Caki2 (cell line): Measurements from ENCODE around the gene PGLYRP1. TPM values are rescaled to one million over a fixed set of nuclear protein-coding genes. Genes with fewer than 3 reads are reported as not detected.
A peak's percentile ranks its signal among the peaks of the same experiment; 100 is the strongest.

ENCODE experiments used
- DNase-seq: peaks from one replicate; pipeline ENCODE4 v3.0.0-alpha.2; 2015; ENCODE audit warnings: low read depth
- in situ Hi-C: cut with HindIII; loops from 2 replicates; pipeline ENCODE4 v1.10.0; 2016; ENCODE audit warnings: low sequenced_read_pairs, low pct_unique_long_range_greater_than_20kb, mixed read lengths
- total RNA-seq: library from RNA; depleted of rRNA; stranded (reverse); fragments of >200 nt; shearing (Covaris generic); gene quantifications from 2 replicates; pipeline ENCODE4 v1.2.3, GENCODE V29; 2014; ENCODE audit warnings: low replicate concordance

PGLYRP1 gene
- total RNA-seq, 1 experiment from 2014 or later: not detected

DNA sequence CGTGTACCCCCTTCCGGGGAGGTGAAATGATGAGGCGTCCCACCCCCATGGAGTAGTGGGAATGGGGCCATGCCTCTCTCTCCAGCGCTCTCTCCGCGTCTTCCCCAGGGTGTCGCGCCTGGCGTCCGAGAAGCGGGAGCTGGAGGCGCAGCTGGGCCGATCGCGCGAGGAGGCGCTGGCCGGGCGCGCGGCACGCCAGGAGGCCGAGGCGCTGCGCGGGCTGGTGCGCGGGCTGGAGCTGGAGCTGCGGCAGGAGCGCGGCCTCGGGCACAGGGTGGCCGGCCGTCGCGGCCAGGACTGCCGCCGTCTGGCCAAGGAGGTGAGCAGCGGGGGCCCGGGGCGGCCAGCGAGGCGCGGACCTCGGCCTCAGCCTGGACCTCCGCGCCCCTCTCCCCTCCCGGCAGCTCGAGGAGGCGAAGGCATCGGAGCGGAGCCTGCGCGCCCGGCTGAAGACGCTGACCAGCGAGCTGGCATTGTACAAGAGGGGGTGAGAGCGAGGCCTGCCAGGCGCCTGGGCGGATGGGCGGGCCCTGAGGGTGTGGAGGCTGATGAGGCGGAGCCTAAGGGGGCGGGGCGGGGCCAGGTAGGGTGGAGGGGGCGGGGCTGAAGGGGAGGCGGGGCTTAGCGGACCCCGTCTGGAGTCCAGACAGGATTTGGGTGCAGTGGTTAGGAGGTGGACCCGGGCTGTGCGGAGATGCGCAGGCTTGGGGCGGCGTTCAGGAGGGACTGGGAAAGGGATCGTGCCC lies 7.7 kb downstream of the PGLYRP1 start:
- in situ Hi-C loops: no loop called here

DNA sequence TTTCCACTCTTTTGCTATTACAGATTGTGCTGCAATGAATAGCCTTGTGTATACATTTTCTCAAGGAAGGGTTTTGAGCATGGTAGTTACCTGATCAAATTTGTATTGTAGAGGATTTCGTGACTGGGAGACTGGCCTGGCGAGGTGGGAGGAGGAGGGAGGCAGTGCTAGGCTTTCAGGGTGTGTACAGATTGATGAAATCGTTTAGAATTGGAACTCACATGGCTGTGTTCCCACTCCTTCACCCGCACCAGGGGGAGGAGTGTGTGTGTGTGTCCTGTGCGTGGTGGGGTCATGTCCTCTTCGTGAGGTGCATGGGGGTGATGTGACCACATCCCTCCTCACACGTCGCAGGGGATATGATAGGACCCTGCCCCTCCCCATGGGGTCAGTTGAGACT lies 8.3 kb downstream of the PGLYRP1 start:
- in situ Hi-C loops: no loop called here

More for the DNA sequence above, 7.7 kb downstream of the PGLYRP1 start:
- peak; percentile 89 for DNase-seq

GRCh38 chr19:46009530-46010510 lies 13.0 kb downstream of the PGLYRP1 start:
- peak; percentile 67 for DNase-seq
- in situ Hi-C loops: no loop called here

More for the DNA sequence above, 8.3 kb downstream of the PGLYRP1 start:
- DNase-seq: no peak

- in situ Hi-C loops: no loop called here
- no peak for DNase-seq
Observed at GRCh38 chr19:46006411-46006810, 16.4 kb downstream of the PGLYRP1 start.

DNA sequence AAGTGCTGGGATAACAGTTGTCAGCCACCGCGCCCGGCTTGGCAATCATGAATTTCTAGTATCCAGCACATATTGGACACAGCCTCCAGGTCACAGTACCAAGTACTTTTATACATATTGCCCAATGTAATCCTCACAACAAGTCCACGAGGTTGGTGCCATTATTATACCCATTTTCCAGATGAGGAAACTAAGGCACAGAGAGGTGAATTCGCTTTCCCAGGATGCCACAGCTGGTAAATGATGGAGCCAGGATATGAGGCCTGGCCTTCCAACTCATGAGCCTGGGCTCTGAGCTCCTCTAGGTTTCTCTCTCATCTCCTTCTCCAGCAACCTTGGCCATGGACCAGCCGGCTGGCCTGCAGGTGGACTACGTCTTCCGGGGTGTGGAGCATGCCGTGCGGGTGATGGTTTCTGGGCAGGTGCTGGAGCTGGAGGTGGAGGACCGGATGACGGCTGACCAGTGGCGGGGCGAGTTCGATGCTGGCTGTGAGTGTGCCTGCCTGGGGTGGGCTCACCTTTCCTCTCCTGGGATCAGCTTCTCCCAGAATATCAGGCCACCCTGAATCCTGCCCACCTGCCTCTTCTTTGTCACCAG lies 20.1 kb downstream of the PGLYRP1 start:
- in situ Hi-C loops: no loop called here

DNA sequence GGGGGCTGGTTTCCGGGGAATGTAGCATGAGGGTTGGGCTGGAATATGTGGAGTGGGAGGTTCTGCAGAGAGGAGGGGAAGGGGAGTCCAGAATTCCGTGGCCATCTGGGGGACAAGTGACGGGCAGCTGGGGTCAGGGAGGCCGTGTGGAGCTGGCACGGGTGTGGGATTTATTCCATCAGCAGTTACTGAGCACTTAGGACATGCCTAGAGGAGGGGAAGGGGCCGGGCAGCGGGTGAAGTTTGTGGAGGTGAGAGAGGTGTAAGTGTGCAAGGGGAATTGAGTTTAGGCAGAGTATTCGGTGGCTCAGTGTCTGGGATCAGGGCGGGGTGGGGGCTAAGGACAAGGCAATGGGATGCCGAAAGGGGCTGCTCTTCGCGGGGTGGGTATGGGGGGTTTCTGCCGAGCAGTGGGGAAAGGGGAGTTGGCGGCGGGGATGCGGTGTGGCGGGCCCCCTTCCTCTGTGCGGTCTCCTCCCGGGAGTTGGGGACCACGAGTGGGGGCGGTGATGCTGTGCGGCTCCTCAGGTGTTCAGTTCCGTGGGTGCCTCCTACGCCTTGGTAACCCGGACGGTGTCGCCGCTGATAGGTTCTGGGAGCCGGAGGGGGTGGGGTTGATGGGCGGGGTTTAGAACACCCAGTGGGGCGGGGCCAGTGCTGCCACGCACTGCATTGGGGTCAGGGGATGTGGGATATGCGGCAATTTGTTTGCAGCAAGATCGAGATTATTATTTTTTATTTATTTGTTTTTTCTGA lies 22.2 kb downstream of the PGLYRP1 start:
- no peak for DNase-seq
- in situ Hi-C loops: no loop called here

More for the DNA sequence above, 20.1 kb downstream of the PGLYRP1 start:
- no peak for DNase-seq

DNA sequence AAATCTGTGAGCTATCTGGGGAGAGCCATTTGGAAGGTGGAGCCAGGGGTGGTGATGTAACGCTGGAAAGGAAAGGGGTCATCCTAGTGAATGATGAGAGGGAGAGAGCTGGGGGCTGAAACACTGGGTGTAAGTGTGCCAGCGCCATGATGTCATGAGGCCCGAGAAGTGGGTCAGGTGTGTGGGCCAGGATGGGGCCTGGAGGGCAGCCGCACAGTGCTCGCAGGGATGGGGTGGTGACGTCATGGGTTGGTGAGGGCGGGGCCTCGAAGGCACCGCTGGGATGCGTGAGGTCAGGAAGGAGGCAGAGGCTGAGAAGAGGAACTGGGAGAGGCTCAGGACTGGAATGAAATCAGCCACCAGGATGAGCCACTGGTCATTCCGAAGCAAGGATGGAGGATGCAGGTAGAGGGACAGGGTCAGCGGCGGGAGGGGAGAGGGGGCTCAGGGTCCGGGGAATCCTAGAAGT lies 23.2 kb downstream of the PGLYRP1 start:
- in situ Hi-C loops: no loop called here
- DNase-seq: no peak

DNA sequence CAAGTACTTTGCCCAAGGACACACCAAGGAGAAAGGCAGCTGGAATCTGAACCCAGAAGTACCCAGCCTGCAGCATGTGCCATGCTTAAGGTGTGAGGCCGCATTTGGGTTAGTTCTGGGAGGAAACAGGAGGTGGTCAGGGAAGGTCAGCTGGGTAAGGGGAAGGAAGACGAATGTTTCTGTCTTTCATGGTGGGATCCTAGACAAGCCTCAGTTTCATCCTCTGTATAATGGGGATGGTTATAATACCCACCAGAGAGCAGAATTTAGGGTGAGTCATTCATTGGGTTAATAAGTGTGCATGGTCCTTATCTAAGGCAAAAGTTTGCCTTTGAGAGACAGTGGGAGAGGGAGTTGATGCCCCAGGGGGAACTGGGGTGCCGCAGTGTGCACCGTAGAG lies 24.0 kb downstream of the PGLYRP1 start:
- in situ Hi-C loops: no loop called here
- no peak for DNase-seq

- in situ Hi-C loops: no loop called here
- DNase-seq: no peak
Observed at GRCh38 chr19:45996933-45997332, 25.9 kb downstream of the PGLYRP1 start.

DNA sequence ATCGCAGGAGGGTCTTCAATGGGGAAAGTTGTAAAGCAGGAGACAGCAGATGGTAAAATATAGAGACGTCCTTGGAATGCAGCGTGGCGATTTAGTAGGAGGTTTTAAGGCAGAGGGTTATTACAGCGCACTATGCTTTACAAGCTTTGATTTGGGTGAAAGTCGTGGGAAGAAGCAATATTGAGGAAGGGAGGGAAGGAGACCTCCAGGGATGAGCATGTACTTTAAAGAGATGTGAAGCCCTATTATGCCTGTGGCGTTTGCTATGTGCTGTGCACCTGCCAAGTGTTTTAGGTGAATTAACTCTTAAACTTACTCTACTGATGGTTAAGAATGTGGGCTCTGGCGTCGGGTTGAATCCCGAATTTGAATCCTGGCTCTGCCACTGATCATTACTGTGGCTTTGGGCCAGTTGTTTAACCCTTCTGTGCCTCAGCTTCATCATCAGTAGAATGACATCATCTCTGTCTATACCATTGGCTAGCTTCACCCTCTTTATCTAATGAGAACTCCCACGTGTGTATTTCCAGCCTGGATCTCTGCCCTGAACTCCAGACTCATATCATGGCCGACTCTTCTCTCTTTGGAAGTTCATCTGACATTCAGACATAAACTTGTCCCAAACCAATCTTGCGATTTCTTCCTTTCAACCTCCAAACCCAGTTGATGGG lies 27.0 kb downstream of the PGLYRP1 start:
- no peak for DNase-seq
- in situ Hi-C loops: no loop called here

DNA sequence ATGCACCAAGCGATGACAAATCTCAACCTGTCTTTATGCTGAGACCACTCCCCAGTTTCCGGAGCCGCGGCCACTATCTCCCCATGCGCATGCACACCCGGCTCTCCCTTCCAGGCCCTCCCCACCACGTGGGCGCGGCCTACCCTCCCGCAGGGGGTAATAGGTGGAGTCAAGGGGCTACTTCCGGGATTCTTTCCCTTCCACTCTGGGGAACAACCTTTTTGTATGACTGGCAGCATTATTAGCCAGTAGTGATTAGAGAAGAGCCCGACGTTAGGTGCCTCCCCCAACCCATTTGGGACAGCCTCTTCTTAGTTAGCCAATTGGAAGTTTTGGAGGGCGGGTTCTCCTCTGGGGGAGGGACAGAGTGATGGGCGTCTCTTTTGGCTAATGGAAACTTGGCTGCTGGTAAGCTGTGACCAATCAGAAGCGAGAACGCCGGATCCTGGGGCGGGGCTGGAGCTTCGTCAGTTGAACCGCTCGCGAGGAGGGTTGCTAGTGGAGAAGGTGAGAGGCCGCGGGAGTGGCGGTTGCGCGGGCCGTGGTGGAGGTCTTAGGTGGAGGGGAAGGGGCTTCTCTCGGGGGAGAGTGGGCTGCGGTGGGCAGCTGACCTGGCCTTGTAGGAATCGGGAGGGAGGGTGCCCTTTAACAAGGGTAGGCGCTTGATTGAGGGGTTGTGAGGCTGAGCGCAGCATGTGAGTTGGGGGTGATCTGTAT lies 27.7 kb downstream of the PGLYRP1 start, which contains the start of gene CCDC61:
Gene CCDC61, plus strand, starts transcription at position 470 of the 717 bp plus-strand sequence. CDS start 7,552 bp downstream, outside the sequence.
- in situ Hi-C loops: no loop called here
- DNase-seq: peak; percentile 100

DNA sequence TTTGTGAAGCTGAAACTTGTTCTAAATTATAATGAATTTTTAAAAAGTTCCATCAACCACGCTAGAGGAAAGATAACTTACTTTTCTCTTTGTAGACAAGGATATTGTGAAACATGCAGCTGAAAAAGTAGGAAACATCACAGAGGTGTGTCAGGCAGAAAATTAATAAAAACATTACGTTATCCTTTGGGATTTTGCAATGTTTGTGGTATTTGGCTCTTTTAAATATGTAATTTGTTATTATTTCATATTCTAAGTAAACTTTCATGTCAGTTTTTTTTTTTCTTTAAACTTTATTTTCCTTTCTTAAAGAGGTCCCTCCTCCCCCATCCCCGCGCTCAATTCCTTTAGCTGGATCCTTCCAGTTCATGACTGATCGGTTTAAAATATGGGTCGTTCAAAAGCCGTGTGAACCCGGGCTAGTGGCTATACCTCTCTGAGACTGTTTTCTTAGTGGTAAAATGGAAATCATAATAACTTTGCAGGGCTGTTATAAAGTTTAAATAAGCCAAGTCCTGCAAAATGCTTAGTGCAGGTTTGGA lies 28.3 kb downstream of the PGLYRP1 start:
- no peak for DNase-seq

GRCh38 chr19:45990113-45990728 lies 32.6 kb downstream of the PGLYRP1 start:
- DNase-seq: no peak
- in situ Hi-C loops: no loop called here

More for the DNA sequence above, 28.3 kb downstream of the PGLYRP1 start:
- in situ Hi-C loops: no loop called here

DNA sequence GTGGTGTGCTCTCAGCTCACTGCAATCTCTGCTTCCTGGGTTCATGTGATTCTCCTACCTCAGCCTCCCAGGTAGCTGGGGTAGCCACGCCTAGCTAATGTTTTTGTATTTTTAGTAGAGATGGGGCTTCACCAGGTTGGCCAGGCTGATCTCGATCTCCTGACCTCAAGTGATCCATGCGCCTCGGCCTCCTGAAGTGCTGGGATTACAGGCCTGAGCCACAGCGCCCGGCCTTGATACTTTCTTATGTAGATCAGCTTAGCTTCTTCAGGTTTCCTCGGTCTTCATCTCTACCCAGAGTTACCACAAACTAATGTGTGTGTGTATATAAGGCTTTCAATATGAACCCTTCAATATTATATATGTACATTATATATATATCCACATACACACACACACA lies 37.5 kb downstream of the PGLYRP1 start:
- in situ Hi-C loops: no loop called here

GRCh38 chr19:45981350-45981749 lies 41.5 kb downstream of the PGLYRP1 start:
- in situ Hi-C loops: no loop called here
- no peak for DNase-seq

More for the DNA sequence above, 37.5 kb downstream of the PGLYRP1 start:
- DNase-seq: no peak

- in situ Hi-C loops: no loop called here
- no peak for DNase-seq
Observed at GRCh38 chr19:45978156-45978555, 44.7 kb downstream of the PGLYRP1 start.
